ENCODE measurements around the gene ZBTB16. TPM values are rescaled to one million over a fixed set of nuclear protein-coding genes. Genes with fewer than 3 reads are reported as not detected.

Gene ZBTB16
- total and polyA plus RNA-seq, 2 donors (not counting 3 experiments of a cell fraction or from before 2014, with no cell fraction given) = 9.8 to 20.3 TPM

DNA sequence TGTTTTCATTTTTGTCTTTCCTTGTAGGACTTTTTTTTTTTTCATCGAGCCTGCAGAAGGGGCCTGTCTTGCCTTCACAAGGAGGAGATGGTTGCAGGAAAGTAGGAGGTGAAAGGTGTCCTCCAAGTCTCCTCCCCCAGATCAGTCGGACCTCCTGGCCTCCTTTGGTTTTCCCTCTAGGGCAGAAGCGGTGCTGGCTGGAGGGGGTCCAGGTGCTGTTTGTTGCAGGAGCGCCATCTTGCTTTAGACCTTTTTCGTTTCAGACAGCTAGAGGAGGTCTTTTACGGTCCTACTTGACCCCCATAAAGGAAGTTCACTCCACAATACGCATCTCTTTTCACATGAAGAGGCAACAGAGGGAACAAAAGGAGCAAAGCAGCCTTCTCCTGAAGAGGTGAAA is 66.0 kb downstream of the ZBTB16 start:
- no peak overlapping the region for H2AFZ ChIP-seq (ENCODE audit: low read depth, low read length)
- ChIA-PET CTCF (no interaction called here), POLR2A (no interaction called here)
- no peaks in the 10 kb centered on the region for H3K79me2 ChIP-seq (ENCODE audit: control insufficient read depth, insufficient read depth, low read length)
- no peaks in the 10 kb centered on the region for H3K4me1 ChIP-seq (ENCODE audit: control insufficient read depth, extremely low read depth, insufficient read depth, low read length)
- no peaks in the 10 kb centered on the region for H3K27me3 ChIP-seq (ENCODE audit: control insufficient read depth in 2 of 2, insufficient read depth in 2 of 2, low read length in 2 of 2)
- DNase-seq (ENCODE audit: low read depth, low spot score) = no peak
- H3K36me3 ChIP-seq (ENCODE audit: control insufficient read depth in 2 of 2, extremely low read depth in 1 of 2, insufficient read depth in 2 of 2, low read length in 2 of 2) = peaks cover 0 to 6% of the 10 kb centered on the region in 2 experiments
- BruUV-seq (replicated peaks) = no TSS peak
- H3K9me3 ChIP-seq (replicated peaks; ENCODE audit: control insufficient read depth, insufficient read depth, low read length) = no peaks in the 10 kb centered on the region
- no peaks in the 10 kb centered on the region for H3K9me1 ChIP-seq (replicated peaks; ENCODE audit: control insufficient read depth, extremely low read depth, insufficient read depth, low read length)
- TF ChIP-seq POLR2AphosphoS5 (IDR thresholded peaks at IDR 0.05; ENCODE audit: insufficient read depth, low read depth, low read length) (no peak), GATA2 (IDR thresholded peaks at IDR 0.05; ENCODE audit: insufficient read depth, insufficient read length, low read depth, low read length) (no peak)
- no peak overlapping the region for H3K9ac ChIP-seq (replicated peaks; ENCODE audit: extremely low read depth, insufficient read depth, low read length)
- intact Hi-C loops (cut with micrococcal nuclease) (no loop called here), dilution Hi-C loops (cut with MboI; ENCODE audit: extremely low pct_ligation_motif_present, low sequenced_read_pairs) (no loop called here)
- no peak for FAIRE-seq
- H3K4me2 ChIP-seq (ENCODE audit: insufficient read depth, low read length) = no peak overlapping the region
- no peak overlapping the region for H3K4me3 ChIP-seq (replicated peaks in 1 of 3; ENCODE audit: insufficient read depth in 1 of 3, low read depth in 1 of 3, low read length in 3 of 3)
- no peak overlapping the region for H3K27ac ChIP-seq (ENCODE audit: insufficient read depth, low read depth, low read length)
- no peaks in the 10 kb centered on the region for H4K20me1 ChIP-seq (replicated peaks; ENCODE audit: control insufficient read depth, extremely low read depth, insufficient read depth, low read length)

- dilution Hi-C loops (cut with MboI; ENCODE audit: extremely low pct_ligation_motif_present, low sequenced_read_pairs) (no loop called here), intact Hi-C loops (cut with micrococcal nuclease) (no loop called here)
- no peak overlapping the region for H3K9ac ChIP-seq (replicated peaks; ENCODE audit: extremely low read depth, insufficient read depth, low read length)
- no peak overlapping the region for H3K27ac ChIP-seq (ENCODE audit: insufficient read depth, low read depth, low read length)
- no peak overlapping the region for H3K4me2 ChIP-seq (ENCODE audit: insufficient read depth, low read length)
- H2AFZ ChIP-seq (ENCODE audit: low read depth, low read length) = no peak overlapping the region
- no peaks in the 10 kb centered on the region for H3K27me3 ChIP-seq (ENCODE audit: control insufficient read depth in 2 of 2, insufficient read depth in 2 of 2, low read length in 2 of 2)
- no peak overlapping the region for H3K4me3 ChIP-seq (replicated peaks in 1 of 3; ENCODE audit: insufficient read depth in 1 of 3, low read depth in 1 of 3, low read length in 3 of 3)
- H3K36me3 ChIP-seq (ENCODE audit: control insufficient read depth in 2 of 2, extremely low read depth in 1 of 2, insufficient read depth in 2 of 2, low read length in 2 of 2) = peaks cover 0 to 6% of the 10 kb centered on the region in 2 experiments
- no peaks in the 10 kb centered on the region for H3K79me2 ChIP-seq (ENCODE audit: control insufficient read depth, insufficient read depth, low read length)
- CTCF ChIA-PET = no interaction called here
- DNase-seq (ENCODE audit: low read depth, low spot score) (no peak), FAIRE-seq (no peak)
- no peaks in the 10 kb centered on the region for H3K9me3 ChIP-seq (replicated peaks; ENCODE audit: control insufficient read depth, insufficient read depth, low read length)
- TF ChIP-seq POLR2AphosphoS5 (IDR thresholded peaks at IDR 0.05; ENCODE audit: insufficient read depth, low read depth, low read length) (no peak), GATA2 (IDR thresholded peaks at IDR 0.05; ENCODE audit: insufficient read depth, insufficient read length, low read depth, low read length) (no peak), MYC (IDR thresholded peaks at IDR 0.05; ENCODE audit: low read depth, low read length) (no peak), MAX (IDR thresholded peaks at IDR 0.05; ENCODE audit: insufficient read depth, insufficient read length) (no peak), JUN (IDR thresholded peaks at IDR 0.05; ENCODE audit: borderline replicate concordance, insufficient read depth, insufficient read length, low read depth) (no peak), EZH2 (IDR thresholded peaks at IDR 0.05; ENCODE audit: borderline replicate concordance, low read depth, low read length, severe bottlenecking) (no peak), POLR2A (IDR thresholded peaks at IDR 0.05; ENCODE audit: low read depth, low read length) (no peak), FOS (IDR thresholded peaks at IDR 0.05; ENCODE audit: borderline replicate concordance, insufficient read depth, low read length) (no peak), CTCF (IDR thresholded peaks at IDR 0.05; ENCODE audit: extremely low read depth in 1 of 2, insufficient read depth in 1 of 2, low read depth in 1 of 2, low read length in 2 of 2) (no peak)
- BruUV-seq (replicated peaks) = no TSS peak
- no peaks in the 10 kb centered on the region for H4K20me1 ChIP-seq (replicated peaks; ENCODE audit: control insufficient read depth, extremely low read depth, insufficient read depth, low read length)
- no peaks in the 10 kb centered on the region for H3K4me1 ChIP-seq (ENCODE audit: control insufficient read depth, extremely low read depth, insufficient read depth, low read length)
- POLR2A ChIA-PET = no interaction called here
- no peaks in the 10 kb centered on the region for H3K9me1 ChIP-seq (replicated peaks; ENCODE audit: control insufficient read depth, extremely low read depth, insufficient read depth, low read length)
Measured at GRCh38 chr11:114125959-114126358, 66.4 kb downstream of the ZBTB16 start.

All from endothelial cell of umbilical vein (primary cell).